ENCODE measurements around the gene TRAF3IP1. TPM values are rescaled to one million over a fixed set of nuclear protein-coding genes. Genes with fewer than 3 reads are reported as not detected.

The TRAF3IP1 gene
- total and polyA plus RNA-seq, 2 of the 13 experiments (the other 11 are each of a cell fraction or from before 2014, with no cell fraction given) = 4.1 to 12.9 TPM

DNA sequence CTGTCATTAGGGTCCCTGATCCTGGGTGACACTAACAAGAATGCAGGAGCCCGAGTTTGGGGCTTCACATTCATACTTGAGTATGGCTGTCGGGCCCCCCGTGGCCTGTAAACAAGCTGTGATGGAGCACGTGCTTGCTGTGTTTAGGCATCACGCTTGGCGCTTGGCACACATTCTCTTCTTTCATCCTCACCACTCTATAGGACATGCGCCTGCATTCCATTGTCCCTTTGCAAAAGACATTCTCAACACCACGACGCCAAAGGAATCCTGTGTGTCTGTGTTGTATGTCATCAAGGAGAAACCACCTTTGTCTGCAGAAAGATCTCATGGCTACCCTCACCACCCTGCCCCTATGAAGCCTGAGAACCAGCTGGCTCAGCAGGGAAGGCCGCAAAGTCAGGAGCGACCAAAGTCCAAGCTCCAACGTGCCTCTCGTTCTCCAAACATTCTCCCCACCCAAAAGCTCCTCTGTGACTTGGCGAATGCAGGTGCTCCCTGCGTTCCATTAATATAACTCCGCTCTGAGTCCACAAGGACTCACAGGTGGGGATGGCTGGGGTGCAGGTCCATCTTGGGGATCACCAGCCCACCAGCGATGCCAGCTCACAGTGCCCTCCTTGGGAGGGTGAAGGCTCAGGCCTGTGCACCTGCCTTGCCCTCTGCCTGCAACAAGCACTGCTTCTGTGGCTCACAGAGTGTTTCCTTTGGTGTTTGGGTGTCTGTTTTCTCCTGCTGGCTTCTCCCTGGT, 25.8 kb upstream of the TRAF3IP1 start (continued):
- TF ChIP-seq, protein P1, sequence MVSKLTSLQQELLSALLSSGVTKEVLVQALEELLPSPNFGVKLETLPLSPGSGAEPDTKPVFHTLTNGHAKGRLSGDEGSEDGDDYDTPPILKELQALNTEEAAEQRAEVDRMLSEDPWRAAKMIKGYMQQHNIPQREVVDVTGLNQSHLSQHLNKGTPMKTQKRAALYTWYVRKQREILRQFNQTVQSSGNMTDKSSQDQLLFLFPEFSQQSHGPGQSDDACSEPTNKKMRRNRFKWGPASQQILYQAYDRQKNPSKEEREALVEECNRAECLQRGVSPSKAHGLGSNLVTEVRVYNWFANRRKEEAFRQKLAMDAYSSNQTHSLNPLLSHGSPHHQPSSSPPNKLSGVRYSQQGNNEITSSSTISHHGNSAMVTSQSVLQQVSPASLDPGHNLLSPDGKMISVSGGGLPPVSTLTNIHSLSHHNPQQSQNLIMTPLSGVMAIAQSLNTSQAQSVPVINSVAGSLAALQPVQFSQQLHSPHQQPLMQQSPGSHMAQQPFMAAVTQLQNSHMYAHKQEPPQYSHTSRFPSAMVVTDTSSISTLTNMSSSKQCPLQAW (CRISPR knock-in tag; IDR thresholded peaks at IDR 0.05) = peak; percentile 28; the same call in 1 of the 2 replicates
- TF ChIP-seq ARID5B (CRISPR knock-in tag; IDR thresholded peaks at IDR 0.05) (peak; percentile 82), ZNF749 (CRISPR knock-in tag; IDR thresholded peaks at IDR 0.05; ENCODE audit: borderline replicate concordance) (peak; percentile 67; the same call in 1 of the 2 replicates), ZNF746 (CRISPR knock-in tag; IDR thresholded peaks at IDR 0.05) (no peak; the same call in 1 of the 2 replicates), ELF1 (CRISPR knock-in tag; IDR thresholded peaks at IDR 0.05) (peak; percentile 25; the same call in 1 of the 2 replicates), MYPOP (CRISPR knock-in tag; IDR thresholded peaks at IDR 0.05) (peak; percentile 56; the same call in 1 of the 2 replicates), ZNF263 (CRISPR knock-in tag; IDR thresholded peaks at IDR 0.05) (peak; percentile 99), TRIM24 (CRISPR knock-in tag; IDR thresholded peaks at IDR 0.05) (0 out of 2 replicates have a peak, but pooled peaks have one; percentile 2), SP4 (CRISPR knock-in tag; IDR thresholded peaks at IDR 0.05) (peak; percentile 58; the same call in 1 of the 2 replicates), ZNF879 (CRISPR knock-in tag; IDR thresholded peaks at IDR 0.05) (peak; percentile 57; the same call in 1 of the 2 replicates), ZNF331 (CRISPR knock-in tag; IDR thresholded peaks at IDR 0.05) (peak; percentile 71; the same call in 1 of the 2 replicates), HDAC2 (CRISPR knock-in tag; IDR thresholded peaks at IDR 0.05) (peak; percentile 68; the same call in 1 of the 2 replicates), FOXK1 (CRISPR knock-in tag; IDR thresholded peaks at IDR 0.05; ENCODE audit: borderline replicate concordance, low read depth) (peak; percentile 54; the same call in 1 of the 2 replicates), THAP11 (CRISPR knock-in tag; IDR thresholded peaks at IDR 0.05) (peak; percentile 51; the same call in 1 of the 2 replicates), ZNF614 (CRISPR knock-in tag; IDR thresholded peaks at IDR 0.05; ENCODE audit: borderline replicate concordance) (0 out of 2 replicates have a peak, but pooled peaks have one; percentile 38), ZNF24 (IDR thresholded peaks at IDR 0.05) (peak; percentile 17; the same call in 1 of the 2 replicates)
- TF ChIP-seq, protein P2, sequence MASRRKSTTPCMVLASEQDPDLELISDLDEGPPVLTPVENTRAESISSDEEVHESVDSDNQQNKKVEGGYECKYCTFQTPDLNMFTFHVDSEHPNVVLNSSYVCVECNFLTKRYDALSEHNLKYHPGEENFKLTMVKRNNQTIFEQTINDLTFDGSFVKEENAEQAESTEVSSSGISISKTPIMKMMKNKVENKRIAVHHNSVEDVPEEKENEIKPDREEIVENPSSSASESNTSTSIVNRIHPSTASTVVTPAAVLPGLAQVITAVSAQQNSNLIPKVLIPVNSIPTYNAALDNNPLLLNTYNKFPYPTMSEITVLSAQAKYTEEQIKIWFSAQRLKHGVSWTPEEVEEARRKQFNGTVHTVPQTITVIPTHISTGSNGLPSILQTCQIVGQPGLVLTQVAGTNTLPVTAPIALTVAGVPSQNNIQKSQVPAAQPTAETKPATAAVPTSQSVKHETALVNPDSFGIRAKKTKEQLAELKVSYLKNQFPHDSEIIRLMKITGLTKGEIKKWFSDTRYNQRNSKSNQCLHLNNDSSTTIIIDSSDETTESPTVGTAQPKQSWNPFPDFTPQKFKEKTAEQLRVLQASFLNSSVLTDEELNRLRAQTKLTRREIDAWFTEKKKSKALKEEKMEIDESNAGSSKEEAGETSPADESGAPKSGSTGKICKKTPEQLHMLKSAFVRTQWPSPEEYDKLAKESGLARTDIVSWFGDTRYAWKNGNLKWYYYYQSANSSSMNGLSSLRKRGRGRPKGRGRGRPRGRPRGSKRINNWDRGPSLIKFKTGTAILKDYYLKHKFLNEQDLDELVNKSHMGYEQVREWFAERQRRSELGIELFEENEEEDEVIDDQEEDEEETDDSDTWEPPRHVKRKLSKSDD (CRISPR knock-in tag; IDR thresholded peaks at IDR 0.05; ENCODE audit: low read depth) = peak; percentile 57; the same call in 1 of the 2 replicates
- TF ChIP-seq, protein P3, sequence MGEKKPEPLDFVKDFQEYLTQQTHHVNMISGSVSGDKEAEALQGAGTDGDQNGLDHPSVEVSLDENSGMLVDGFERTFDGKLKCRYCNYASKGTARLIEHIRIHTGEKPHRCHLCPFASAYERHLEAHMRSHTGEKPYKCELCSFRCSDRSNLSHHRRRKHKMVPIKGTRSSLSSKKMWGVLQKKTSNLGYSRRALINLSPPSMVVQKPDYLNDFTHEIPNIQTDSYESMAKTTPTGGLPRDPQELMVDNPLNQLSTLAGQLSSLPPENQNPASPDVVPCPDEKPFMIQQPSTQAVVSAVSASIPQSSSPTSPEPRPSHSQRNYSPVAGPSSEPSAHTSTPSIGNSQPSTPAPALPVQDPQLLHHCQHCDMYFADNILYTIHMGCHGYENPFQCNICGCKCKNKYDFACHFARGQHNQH (CRISPR knock-in tag; IDR thresholded peaks at IDR 0.05) = 0 out of 2 replicates have a peak, but pooled peaks have one; percentile 43
